HEK293 (cell line): ENCODE data around the gene IL10RB.
"Not testable (repeated sequence)": the region's sequence is repeated elsewhere in the genome, so short reads cannot be mapped to it uniquely, and the experiment has no call there.

Experiments used
- CTCF ChIA-PET: fragments of 350-600 bp; formaldehyde crosslinking; extraction: SDS; loops from one replicate; lab custom pipeline; 2021; ENCODE audit warnings: antibody characterized with exemption; lab: Yijun Ruan, JAX
- POLR2A ChIA-PET: fragments of 300-600 bp; formaldehyde crosslinking; extraction: SDS; loops from one replicate; lab custom pipeline; 2020; ENCODE audit warnings: antibody characterized with exemption, inconsistent platforms; lab: Yijun Ruan, JAX
- H3K27ac ChIP-seq: fragments of 200-500 bp; sonication (Bioruptor generic); 2 replicates; pipeline ENCODE4 v1.5.1; 2014; ENCODE audit warnings: low read depth, low read length, control low read depth, inconsistent platforms; ENCODE audit errors: extremely low read depth
- H3K36me3 ChIP-seq, 2 experiments: fragments of 200-500 bp in 1 of 2; sonication (Bioruptor generic) in 1 of 2; 1 replicate in 1 of 2; 2 replicates in 1 of 2; pipeline ENCODE4 v1.5.1; 2014 to 2017; ENCODE audit warnings: inconsistent platforms in 2 of 2, low read length in 2 of 2; ENCODE audit not compliant: control insufficient read depth in 2 of 2, insufficient read depth in 1 of 2
- H3K4me1 ChIP-seq: fragments of 200-500 bp; sonication (Bioruptor generic); 2 replicates; pipeline ENCODE4 v1.5.1; 2014; ENCODE audit warnings: mild to moderate bottlenecking, low read length, inconsistent platforms; ENCODE audit not compliant: control insufficient read depth, insufficient read depth
- H3K4me3 ChIP-seq: 2 replicates; pipeline ENCODE4 v1.5.1; 2011; ENCODE audit warnings: low read depth, mild to moderate bottlenecking, control low read depth, low read length, moderate library complexity
- H3K9me3 ChIP-seq: fragments of 200-500 bp; sonication (Bioruptor generic); 2 replicates; pipeline ENCODE4 v1.5.1; 2014; ENCODE audit warnings: low read depth, low read length, inconsistent platforms; ENCODE audit not compliant: control insufficient read depth, insufficient read depth
- ATF2 ChIP-seq: fragments of 450-650 bp; formaldehyde crosslinking; IDR thresholded peaks from 2 replicates; pipeline ENCODE4 v1.5.1; 2016; ENCODE audit warnings: missing biosample characterization, missing genetic modification characterization, low read depth
- GLI4 ChIP-seq: fragments of 450-650 bp; formaldehyde crosslinking; IDR thresholded peaks from 2 replicates; pipeline ENCODE4 v1.5.1; 2016; ENCODE audit warnings: missing biosample characterization, missing genetic modification characterization
- MZF1 ChIP-seq: fragments of 450-650 bp; formaldehyde crosslinking; IDR thresholded peaks from 2 replicates; pipeline ENCODE4 v1.5.1; 2017; ENCODE audit warnings: missing biosample characterization, missing genetic modification characterization, borderline replicate concordance
- OVOL3 ChIP-seq: fragments of 450-650 bp; formaldehyde crosslinking; IDR thresholded peaks from 2 replicates; pipeline ENCODE4 v1.5.1; 2016; ENCODE audit warnings: missing biosample characterization, missing genetic modification characterization
- SETDB1 ChIP-seq: IDR thresholded peaks from one replicate; pipeline ENCODE4 v1.6.1; 2017; ENCODE audit warnings: mild to moderate bottlenecking, low read length, moderate library complexity, mixed read lengths; ENCODE audit not compliant: insufficient read length
- SP2 ChIP-seq: fragments of 450-650 bp; formaldehyde crosslinking; IDR thresholded peaks from 2 replicates; pipeline ENCODE4 v1.5.1; 2016; ENCODE audit warnings: missing biosample characterization, missing genetic modification characterization
- TRIM28 ChIP-seq: IDR thresholded peaks from 2 replicates; pipeline ENCODE4 v1.6.1; 2011; ENCODE audit warnings: low read length, control low read depth, borderline replicate concordance
- WT1 ChIP-seq: fragments of 450-650 bp; formaldehyde crosslinking; IDR thresholded peaks from 2 replicates; pipeline ENCODE4 v1.5.1; 2016; ENCODE audit warnings: missing biosample characterization, missing genetic modification characterization
- YY2 ChIP-seq: fragments of 450-650 bp; formaldehyde crosslinking; IDR thresholded peaks from 2 replicates; pipeline ENCODE4 v1.5.1; 2016; ENCODE audit warnings: missing biosample characterization, missing genetic modification characterization
- ZBTB20 ChIP-seq: fragments of 450-650 bp; formaldehyde crosslinking; IDR thresholded peaks from 2 replicates; pipeline ENCODE4 v1.5.1; 2016; ENCODE audit warnings: missing biosample characterization, missing genetic modification characterization
- ZNF121 ChIP-seq: fragments of 450-650 bp; formaldehyde crosslinking; IDR thresholded peaks from 2 replicates; pipeline ENCODE4 v1.5.1; 2016; ENCODE audit warnings: missing biosample characterization, missing genetic modification characterization
- ZNF175 ChIP-seq: fragments of 450-650 bp; formaldehyde crosslinking; IDR thresholded peaks from 2 replicates; pipeline ENCODE4 v1.5.1; 2016; ENCODE audit warnings: missing biosample characterization, missing genetic modification characterization
- ZNF596 ChIP-seq: fragments of 450-650 bp; IDR thresholded peaks from 2 replicates; pipeline ENCODE4 v1.5.0; 2018; ENCODE audit warnings: missing biosample characterization, mild to moderate bottlenecking, missing genetic modification characterization, moderate library complexity
- ZNF623 ChIP-seq: fragments of 450-650 bp; formaldehyde crosslinking; IDR thresholded peaks from 2 replicates; pipeline ENCODE4 v1.5.1; 2016; ENCODE audit warnings: missing biosample characterization, missing genetic modification characterization
- ZNF747 ChIP-seq: fragments of 450-650 bp; formaldehyde crosslinking; IDR thresholded peaks from 2 replicates; pipeline ENCODE4 v1.5.1; 2016; ENCODE audit warnings: missing biosample characterization, missing genetic modification characterization
- ZNF76 ChIP-seq: fragments of 450-650 bp; formaldehyde crosslinking; IDR thresholded peaks from 2 replicates; pipeline ENCODE4; 2016; ENCODE audit warnings: low read depth, missing biosample characterization, missing genetic modification characterization, borderline replicate concordance
- ZNF843 ChIP-seq: fragments of 450-650 bp; formaldehyde crosslinking; IDR thresholded peaks from 2 replicates; pipeline ENCODE4 v1.5.1; 2016; ENCODE audit warnings: missing biosample characterization, missing genetic modification characterization
- ZXDB ChIP-seq: fragments of 450-650 bp; formaldehyde crosslinking; IDR thresholded peaks from 2 replicates; pipeline ENCODE4 v1.5.1; 2016; ENCODE audit warnings: missing biosample characterization, missing genetic modification characterization
- TF ChIP-seq, protein P1 (sequence below): fragments of 450-650 bp; formaldehyde crosslinking; IDR thresholded peaks from 2 replicates; pipeline ENCODE4 v1.5.1; 2016; ENCODE audit warnings: missing biosample characterization, missing genetic modification characterization

IL10RB gene

DNA sequence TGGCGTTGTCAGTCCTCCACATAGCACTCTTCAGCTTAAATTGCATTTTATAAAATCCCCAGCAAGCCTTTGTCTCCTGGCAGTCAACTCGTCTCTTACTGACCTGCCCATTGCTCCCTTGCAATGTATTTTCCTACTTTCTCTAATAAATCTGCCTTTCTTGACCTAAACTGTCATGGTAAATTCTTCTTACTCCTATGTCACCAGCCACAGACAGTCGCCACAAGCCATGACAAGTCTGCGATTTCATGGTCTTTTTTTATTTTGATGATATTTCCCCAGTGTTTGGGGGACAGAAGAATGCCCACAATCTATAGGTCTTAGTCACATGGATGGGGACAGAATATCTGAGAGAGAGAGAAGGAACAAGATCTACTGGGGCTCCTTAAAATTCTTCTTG lies 28.0 kb upstream of the IL10RB start:
- H3K27ac ChIP-seq = no peak overlapping the region
- H3K36me3 ChIP-seq = peaks cover 6 to 7% of the 10 kb centered on the region in 2 experiments; a peak in 2 of 3 replicates
- H3K4me3 ChIP-seq = no peak overlapping the region
- no peaks in the 10 kb centered on the region for H3K4me1 ChIP-seq
- TF ChIP-seq ZNF596 (tag by site-specific recombination) (no peak), ZNF76 (no peak), GLI4 (no peak), ATF2 (no peak), MZF1 (no peak), SP2 (no peak), WT1 (tag by site-specific recombination) (no peak), ZNF843 (tag by site-specific recombination) (no peak), OVOL3 (tag by site-specific recombination) (no peak), ZBTB20 (no peak), ZNF747 (tag by site-specific recombination) (no peak), ZNF175 (no peak)
- ChIA-PET POLR2A (interaction anchor here (0.6 kb wide), 1 partner anchor 15 kb away, joined by 6 read pairs; no protein-coding TSS in a partner anchor), CTCF (interaction anchor here (0.6 kb wide), 1 partner anchor 207 kb away, joined by 3 read pairs; no protein-coding TSS in a partner anchor)
- H3K9me3 ChIP-seq = no peaks in the 10 kb centered on the region; the same call in 1 of the 2 replicates

GRCh38 chr21:33238565-33239255 lies 27.5 kb upstream of the IL10RB start:
- Histone ChIP-seq H3K4me3 (no peak overlapping the region), H3K4me1 (no peaks in the 10 kb centered on the region), H3K27ac (no peak overlapping the region), H3K36me3 (peaks cover 6 to 13% of the 10 kb centered on the region in 2 experiments; a peak in 2 of 3 replicates), H3K9me3 (no peaks in the 10 kb centered on the region; the same call in 1 of the 2 replicates)
- POLR2A ChIA-PET = interaction anchor here (0.6 kb wide), 1 partner anchor 16 kb away, joined by 6 read pairs; no protein-coding TSS in a partner anchor
- CTCF ChIA-PET = interaction anchor here (0.6 kb wide), 1 partner anchor 206 kb away, joined by 3 read pairs; no protein-coding TSS in a partner anchor
- TF ChIP-seq, protein P1, sequence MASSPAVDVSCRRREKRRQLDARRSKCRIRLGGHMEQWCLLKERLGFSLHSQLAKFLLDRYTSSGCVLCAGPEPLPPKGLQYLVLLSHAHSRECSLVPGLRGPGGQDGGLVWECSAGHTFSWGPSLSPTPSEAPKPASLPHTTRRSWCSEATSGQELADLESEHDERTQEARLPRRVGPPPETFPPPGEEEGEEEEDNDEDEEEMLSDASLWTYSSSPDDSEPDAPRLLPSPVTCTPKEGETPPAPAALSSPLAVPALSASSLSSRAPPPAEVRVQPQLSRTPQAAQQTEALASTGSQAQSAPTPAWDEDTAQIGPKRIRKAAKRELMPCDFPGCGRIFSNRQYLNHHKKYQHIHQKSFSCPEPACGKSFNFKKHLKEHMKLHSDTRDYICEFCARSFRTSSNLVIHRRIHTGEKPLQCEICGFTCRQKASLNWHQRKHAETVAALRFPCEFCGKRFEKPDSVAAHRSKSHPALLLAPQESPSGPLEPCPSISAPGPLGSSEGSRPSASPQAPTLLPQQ (tag by site-specific recombination) = no peak

DNA sequence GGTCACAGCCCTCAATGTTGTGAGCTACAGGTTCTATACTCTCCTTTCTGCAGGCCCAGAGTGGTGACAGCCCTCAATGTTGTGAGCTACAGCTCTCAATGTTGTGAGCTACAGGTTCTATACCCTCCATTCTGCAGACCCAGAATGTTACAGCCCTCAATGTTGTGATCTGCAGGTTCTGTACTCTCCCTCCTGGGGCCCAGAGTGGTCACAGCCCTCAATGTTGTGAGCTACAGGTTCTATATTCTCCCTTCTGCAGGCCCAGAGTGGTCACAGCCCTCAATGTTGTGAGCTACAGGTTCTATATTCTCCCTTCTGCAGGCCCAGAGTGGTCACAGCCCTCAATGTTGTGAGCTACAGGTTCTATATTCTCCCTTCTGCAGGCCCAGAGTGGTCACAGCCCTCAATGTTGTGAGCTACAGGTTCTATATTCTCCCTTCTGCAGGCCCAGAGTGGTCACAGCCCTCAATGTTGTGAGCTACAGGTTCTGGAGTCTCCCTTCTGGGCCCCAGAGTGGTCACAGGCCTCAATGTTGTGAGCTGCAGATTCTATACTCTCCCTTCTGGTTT lies 26.5 kb upstream of the IL10RB start:
- H3K27ac ChIP-seq, POLR2A ChIA-PET, H3K4me1 ChIP-seq, H3K4me3 ChIP-seq, CTCF ChIA-PET, H3K9me3 ChIP-seq: not testable (repeated sequence)
- H3K36me3 ChIP-seq = peaks cover 6 to 21% of the 10 kb centered on the region in 2 experiments
- TF ChIP-seq TRIM28 (peak; percentile 97; the same call in 1 of the 2 replicates), SETDB1 (peak; percentile 55)

- POLR2A ChIA-PET = no interaction called here
- TF ChIP-seq ZNF121 (peak; percentile 56; the same call in 1 of the 2 replicates), ZNF623 (tag by site-specific recombination) (no peak), YY2 (tag by site-specific recombination) (no peak), ZXDB (tag by site-specific recombination) (no peak)
- Histone ChIP-seq H3K4me3 (no peak overlapping the region), H3K36me3 (peaks cover 11 to 28% of the 10 kb centered on the region in 2 experiments), H3K27ac (no peak overlapping the region), H3K9me3 (no peaks in the 10 kb centered on the region; the same call in 1 of the 2 replicates), H3K4me1 (no peaks in the 10 kb centered on the region)
- CTCF ChIA-PET = interaction anchor here (0.6 to 1.4 kb wide), 3 partner anchors 121 to 216 kb away, joined by 3 to 8 read pairs (median 5); no protein-coding TSS in a partner anchor
Observed at GRCh38 chr21:33240404-33240803, 25.8 kb upstream of the IL10RB start.
